ENCODE data around the gene COASY.
"Not testable (repeated sequence)": the region's sequence is repeated elsewhere in the genome, so short reads cannot be mapped to it uniquely, and the experiment has no call there.

Gene COASY

GRCh38 chr17:42553161-42553818, 8.7 kb upstream of the COASY start:
- DNase-seq: no peak

GRCh38 chr17:42553866-42554249, 8.1 kb upstream of the COASY start:
- DNase-seq: peak; percentile 16

- DNase-seq: peak; percentile 66
Measured at GRCh38 chr17:42554250-42555121, 7.5 kb upstream of the COASY start.

GRCh38 chr17:42555122-42555622, 6.8 kb upstream of the COASY start:
- DNase-seq: no peak

GRCh38 chr17:42555961-42556617, 5.9 kb upstream of the COASY start:
- DNase-seq: not testable (repeated sequence)

GRCh38 chr17:42559075-42559474, 2.9 kb upstream of the COASY start:
- no peak for DNase-seq

- DNase-seq: no peak
Measured at GRCh38 chr17:42560246-42560645, 1.7 kb upstream of the COASY start.

- no peak for DNase-seq
Measured at GRCh38 chr17:42562388-42563142, 617 bp downstream of the COASY start.

- no peak for DNase-seq
Measured at GRCh38 chr17:42563143-42563509, 1.2 kb downstream of the COASY start.

GRCh38 chr17:42563543-42563942, 1.6 kb downstream of the COASY start:
- no peak for DNase-seq

- no peak for DNase-seq
Measured at GRCh38 chr17:42563950-42564349, 2.0 kb downstream of the COASY start.

GRCh38 chr17:42564815-42565522, 3.0 kb downstream of the COASY start:
- DNase-seq: no peak

- DNase-seq: no peak
Measured at GRCh38 chr17:42565523-42566214, 3.7 kb downstream of the COASY start.

- DNase-seq: no peak
Measured at GRCh38 chr17:42566215-42566882, 4.4 kb downstream of the COASY start.

GRCh38 chr17:42566883-42567573, 5.1 kb downstream of the COASY start, which contains the start of gene MLX:
MLX (plus strand) TSS chr17:42567100; CDS start chr17:42567125, 25 bp downstream.
- peak; percentile 85 for DNase-seq

GRCh38 chr17:42568341-42569111, 6.6 kb downstream of the COASY start:
- no peak for DNase-seq

GRCh38 chr17:42571435-42572225, 9.7 kb downstream of the COASY start:
- DNase-seq: no peak

GRCh38 chr17:42573095-42573494, 11.1 kb downstream of the COASY start:
- DNase-seq: no peak

- DNase-seq: no peak
Measured at GRCh38 chr17:42574463-42574862, 12.5 kb downstream of the COASY start.
